NCI-H128 (cell line): ENCODE results near the gene BPIFB2.

Experiments
- DNase-seq: peaks from one replicate; lab custom pipeline; 2025; ENCODE audit not compliant: unreplicated experiment; lab: John Stamatoyannopoulos, UW

Gene BPIFB2

DNA sequence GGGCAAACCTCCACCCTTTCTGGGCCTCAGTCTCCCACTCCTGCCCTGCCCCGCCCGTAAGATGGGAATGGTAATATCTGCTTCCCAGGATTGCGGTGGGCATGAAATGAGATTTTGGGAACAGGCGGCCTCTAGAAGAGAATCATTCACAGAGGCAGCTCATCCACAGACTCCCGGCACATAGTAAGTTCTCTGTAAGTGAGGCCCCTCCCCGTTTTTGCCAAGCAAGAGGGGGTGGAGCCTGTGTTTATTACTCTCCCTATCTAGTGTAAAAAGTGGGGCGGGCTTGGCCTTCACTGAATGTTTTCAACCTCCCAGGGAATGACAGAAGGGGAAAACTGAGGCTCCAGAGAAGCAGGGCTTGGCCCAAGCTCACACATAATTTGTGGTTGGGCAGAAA is 23.3 kb upstream of the BPIFB2 start:
- DNase-seq, result no peak

DNA sequence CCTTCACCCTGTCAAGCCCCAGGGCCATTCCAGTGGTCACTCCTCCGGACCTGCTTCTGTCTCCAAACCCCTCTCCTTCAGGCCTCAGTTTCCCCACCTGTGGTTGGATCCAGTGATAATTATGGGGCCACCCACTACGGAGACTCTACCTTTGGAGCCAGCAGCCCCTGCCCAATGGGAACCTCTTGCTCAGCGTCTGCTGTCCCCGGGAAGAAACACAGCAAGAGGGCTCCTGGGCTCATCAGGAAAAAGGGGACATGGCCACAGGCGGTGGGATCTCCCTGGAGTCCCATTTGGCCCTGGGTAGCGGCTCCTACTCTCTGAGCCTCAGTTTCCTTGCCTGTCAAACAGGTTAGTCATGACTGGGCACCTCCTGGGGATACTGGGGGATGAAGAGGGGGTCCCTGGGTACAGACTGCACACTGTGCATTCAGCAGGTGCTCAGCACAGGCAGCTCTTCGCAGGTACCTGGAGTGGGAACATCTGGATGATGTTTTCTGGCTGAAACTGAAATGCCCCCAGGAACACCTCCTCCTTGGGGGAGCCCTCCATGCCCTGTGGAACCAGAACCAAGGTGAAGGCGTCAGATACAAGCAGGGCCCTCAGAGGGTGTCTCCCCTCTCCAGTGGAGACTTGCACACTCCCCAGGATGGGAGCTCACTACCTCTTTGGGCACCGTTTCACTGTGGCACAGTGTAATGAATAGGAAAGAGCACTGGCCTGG is 22.7 kb upstream of the BPIFB2 start:
- no peak for DNase-seq

DNA sequence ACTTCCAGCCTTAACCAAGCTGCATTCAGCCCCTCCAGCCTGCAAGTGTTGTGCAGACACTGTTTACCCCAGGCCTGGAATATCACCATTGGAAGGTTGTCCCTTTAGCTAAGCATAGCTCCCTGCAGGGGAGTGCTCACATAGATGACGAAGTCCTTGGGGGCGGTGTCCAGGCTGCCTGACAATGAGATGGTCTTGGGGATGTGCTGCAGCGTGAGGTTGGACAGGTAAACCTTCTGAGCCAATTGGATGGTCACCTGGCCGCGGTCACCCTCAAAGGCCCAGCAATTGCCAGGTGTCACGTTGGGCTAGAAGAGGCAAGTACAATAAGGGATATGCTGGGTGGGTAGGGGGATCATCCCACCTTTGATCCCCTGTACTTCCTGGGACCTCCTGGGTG is 21.9 kb upstream of the BPIFB2 start:
- no peak for DNase-seq

DNA sequence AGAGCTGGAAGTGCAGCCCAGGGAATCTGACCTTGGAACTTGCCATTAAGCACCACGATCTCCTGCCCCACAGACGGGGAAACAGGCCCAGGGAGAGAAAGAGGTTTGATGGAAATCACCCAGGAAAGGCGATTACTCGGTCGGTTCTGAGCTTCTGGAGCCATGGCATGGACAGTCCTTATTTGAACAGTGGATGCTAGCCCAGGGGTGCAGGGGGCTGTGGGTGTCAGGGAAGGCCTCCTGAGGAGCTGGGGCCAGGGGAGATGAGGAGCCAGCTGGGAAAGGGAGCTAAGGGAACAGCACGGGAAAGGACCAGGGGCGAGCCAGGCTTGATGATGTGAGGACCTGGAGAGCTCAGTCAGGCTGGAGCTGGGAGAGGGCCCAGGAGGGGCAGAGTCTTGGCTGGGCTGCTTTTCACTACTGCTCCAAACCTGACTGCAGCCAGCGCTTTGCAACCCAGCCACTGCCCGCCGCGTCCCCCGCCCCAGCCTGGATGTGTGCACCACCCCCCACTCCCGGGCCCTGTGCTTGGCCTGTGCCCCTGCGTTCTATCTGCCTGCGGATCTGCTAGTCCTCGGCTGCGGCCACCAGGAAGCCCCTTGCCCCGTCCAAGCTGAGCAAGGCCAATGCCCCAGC is 21.1 kb upstream of the BPIFB2 start:
- no peak for DNase-seq

DNA sequence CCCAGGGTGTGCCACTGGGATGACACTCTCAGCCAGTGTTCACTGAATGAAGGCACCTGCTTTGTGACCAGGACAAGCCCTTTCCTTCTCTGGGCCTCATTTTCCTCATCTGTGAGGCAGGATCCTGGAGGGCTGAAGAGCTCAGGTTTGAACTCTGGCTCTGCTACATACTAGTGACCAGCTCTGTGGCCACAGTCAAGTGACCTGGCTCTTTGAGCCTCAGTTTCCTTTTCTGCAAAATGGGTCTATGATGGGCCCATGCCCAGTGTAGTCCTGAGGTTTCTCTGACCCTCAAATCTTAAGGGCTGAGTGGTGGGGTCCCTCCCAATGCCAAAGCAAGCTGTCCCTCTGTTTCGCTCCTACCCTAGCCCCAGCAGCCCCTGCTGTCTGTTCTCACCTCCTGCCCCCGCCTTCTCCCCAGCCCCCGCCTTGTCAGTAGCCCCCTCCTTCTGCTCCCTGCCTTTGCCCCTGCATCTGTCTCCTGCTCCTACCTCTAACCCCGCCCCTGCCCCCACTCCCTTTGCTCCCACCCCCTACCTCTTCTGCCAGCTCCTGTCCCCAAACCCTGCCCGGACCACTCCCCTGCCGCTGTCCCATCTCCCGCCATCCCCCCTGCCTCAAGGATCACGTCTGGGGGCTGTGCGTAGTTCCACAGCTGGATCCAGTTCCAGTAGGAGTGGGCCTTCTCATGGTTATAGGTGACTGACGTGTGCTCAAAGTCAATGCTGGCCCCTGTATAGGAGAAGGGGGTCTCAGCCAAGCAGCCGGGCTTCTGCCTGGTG is 20.3 kb upstream of the BPIFB2 start:
- DNase-seq, result no peak

DNA sequence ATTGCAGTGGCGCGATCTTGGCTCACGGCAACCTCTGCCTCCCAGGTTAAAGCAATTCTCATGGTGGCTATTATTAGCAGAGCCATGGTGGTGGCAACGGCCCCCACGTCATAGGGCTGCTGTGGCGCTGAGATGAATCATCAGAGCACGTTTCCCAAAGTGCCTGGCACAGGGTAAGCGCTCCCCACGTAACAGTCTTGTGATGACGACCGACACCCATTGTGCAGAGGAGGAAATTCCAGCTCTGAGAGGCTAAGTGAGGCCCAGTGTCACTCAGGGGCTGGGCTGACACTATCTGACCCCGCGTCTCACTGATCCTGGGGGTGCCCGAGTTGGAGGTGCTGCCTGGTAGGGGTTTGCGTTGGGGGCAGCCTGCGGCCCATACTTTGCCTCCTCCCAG is 19.5 kb upstream of the BPIFB2 start:
- DNase-seq, result no peak

DNA sequence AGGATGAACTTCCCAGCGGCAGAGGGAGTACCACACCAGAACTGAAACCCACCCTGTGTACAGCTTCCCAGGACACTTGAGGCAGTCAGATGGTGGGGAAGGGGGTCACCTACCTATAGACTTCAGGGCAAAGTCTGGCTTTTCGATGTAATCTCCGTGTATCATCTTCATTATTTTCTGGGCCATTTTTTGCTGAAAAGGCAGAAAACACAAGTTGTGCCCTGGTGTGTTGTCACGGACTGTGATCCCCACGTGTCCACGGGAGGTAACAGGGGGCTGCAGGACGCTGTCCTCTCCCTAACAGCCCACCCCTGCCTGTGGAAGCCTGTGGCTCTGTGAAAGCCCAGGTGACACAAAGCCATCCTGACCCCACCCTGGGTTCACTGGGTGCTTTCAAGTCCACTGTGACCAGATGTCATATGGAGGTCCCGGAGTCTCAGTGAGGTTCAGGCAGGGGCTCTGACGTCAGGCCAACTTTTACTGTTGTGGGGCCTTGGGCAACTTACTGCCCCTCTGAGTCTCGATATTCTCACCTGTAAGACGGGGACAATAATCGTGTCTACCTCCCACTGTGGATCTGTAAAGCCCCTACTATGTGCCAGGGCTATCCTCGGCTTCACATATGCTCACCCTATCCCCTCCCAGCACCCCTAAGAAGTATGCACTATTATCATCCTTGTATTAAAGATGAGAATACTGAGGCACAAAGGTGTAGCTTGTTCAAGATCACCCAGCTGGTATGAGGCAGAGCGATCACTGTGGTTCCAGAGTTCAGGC is 17.8 kb upstream of the BPIFB2 start:
- DNase-seq, result no peak

DNA sequence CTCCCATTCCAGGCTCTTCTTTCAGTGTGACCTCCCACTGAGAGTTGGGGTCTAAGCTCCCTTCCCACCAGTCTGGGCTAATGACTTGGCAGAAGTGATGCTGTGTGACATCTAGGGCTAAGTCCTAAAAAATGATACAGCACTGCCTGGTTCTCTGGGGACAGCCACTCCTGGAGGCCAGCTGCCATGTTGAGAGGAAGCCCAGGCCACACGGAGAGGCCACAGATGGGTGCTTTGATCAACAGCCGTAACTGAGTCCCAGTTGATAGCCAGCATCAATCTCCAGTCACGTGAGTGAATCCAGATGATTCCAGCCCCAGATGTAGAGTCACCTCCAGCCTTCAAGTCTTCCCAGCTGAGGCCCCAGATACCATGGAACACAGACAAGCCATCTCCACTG is 17.1 kb upstream of the BPIFB2 start:
- no peak for DNase-seq

DNA sequence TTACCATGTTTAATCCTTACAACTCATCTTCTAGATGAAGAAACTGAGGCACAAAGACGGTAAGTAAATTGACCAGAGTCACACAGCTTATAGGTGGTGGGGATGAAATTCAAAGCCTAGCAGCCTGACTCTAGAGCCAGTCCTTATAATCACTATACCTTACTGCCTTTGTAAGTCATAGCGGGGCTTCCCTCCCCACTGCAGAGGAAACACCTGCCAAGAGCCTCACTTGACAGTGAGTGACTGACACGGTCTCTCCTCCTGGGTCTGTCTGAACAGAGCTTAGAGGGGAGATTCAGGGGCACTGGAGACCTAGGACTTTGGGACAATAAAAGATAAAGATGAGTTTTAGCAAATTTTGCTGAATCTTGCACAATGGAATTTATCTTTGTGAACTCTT is 16.1 kb upstream of the BPIFB2 start:
- DNase-seq, result no peak

DNA sequence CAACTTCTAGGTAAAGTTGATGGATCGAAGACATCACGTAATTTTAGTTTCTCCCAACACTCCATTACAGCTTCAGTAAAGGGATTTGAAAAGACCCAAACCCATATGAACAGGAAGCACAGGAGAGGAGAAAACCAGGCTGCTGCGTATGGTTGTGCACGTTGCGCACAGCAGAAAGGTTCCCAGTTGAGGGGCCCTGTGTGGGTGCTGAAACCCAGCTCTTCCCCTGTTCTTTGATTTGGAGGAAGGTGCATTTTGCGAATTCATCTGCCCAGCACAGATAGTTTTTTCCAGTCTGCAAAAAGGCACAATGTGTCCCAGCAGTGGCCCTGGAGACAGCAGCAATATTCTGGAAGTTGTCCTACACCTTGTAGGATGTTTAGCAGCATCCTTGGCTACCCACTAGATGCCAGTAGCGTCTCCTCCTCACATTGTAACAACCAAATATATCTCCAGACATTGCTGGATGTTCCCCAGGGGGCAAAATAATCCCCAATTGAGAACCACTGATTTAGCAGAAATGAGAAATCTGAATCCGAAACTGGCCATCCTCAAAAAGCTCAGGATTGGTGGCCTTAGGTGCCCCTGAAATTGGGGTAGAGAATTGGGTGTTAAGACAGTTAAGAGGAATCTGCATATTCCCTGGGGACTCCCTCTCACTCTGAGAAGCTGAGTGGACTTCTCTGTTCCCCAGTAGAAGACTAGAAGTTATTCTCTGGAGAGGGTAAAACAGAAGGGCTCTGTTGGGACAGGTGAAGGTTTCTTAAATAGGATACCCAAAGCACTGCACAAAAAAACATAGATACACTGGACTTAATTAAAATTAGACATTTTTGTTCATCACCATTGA is 15.5 kb upstream of the BPIFB2 start:
- no peak for DNase-seq

DNA sequence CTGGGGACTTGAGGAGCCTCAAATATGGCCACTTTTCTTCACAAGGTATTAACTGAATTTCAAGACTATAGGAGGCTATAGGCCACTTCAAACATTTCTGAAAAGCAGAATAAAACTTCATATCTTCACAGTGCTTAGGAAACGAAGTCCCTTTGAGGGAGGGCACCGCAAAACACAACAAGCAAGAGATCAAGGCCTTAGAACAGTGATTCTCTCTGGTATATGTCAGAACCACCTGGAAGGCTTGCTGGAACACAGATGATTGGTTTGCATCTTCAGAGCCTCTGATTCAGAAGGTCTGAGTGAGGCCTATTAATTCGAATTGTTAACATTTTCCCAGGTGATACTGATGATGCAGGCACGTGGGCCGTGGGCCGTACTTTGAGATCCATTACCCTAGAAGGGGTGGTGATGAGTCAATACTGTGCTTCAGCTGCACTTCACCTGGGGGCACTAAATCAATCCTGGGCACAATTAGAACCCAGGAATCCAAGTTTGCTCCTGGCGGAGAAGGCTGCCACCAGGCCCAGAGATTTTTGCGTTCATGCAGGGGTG is 13.9 kb upstream of the BPIFB2 start:
- no peak for DNase-seq

DNA sequence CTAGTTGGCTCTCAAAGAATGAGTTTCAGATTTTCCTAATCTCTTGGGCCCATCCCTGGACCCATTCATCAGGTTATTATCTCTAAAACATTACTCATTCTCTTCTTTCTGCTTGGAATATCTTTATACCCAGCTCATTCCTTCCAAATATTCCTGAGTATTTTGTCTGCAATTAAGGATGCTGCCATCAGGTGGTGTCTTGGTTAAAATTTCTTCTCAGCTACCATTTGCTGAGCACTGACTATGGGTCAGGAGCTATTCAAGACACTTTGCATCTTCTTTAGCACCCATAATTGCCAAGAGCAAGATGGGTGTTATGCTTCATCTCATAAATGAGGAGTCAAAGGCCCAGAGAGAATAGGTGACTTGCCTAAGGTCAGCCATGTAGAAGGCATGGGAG is 11.7 kb upstream of the BPIFB2 start:
- DNase-seq, result no peak

DNA sequence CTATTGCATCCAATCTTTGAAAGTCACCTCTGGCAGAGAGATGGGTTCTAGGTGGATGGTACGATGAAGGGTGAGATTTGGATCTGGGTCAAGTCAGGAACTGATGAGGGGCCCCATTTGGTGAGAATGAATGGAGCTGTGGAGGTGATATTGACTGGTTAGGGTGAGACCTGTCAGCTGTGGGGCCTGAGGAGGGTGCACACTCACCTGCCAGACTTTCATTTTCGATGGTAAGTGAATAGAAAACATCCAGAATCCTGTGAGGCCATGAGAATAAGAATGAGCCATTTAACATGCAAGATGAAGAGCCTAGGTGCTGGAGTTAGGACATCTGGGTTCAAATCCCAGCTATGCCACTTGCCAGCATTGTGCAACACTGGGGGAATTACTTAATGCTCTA is 10.1 kb upstream of the BPIFB2 start:
- DNase-seq, result no peak

DNA sequence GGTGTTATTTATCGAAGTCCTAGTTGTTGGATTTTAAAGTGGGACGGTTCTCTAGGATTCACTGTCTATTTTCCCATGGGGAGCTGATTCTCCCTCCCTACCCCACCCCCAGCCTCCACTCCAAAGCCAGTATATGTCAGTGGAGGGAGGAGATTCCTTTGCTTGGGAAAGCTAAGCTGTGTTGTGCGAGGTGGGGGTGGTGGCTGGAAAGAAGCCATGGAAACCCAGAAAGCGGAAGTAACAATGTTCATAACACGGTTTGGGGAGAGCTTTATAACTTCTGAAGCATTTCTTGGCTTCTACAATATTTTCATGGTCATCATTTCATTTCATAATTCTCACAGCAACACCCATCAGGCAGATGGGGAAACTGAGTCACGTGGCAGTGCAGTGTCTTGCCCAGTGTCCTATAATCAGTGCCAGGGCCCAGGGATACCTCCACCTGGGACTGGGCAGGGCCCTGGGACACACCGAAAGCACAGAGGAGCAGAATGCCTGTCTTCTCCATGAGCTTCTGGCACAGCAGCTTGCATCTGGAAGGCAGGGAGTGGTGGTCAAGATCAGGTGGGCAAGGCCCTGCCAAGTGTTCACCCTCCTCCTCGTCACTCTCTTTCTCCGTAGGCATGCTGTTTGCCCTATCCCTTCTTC is 7.8 kb upstream of the BPIFB2 start:
- no peak for DNase-seq

DNA sequence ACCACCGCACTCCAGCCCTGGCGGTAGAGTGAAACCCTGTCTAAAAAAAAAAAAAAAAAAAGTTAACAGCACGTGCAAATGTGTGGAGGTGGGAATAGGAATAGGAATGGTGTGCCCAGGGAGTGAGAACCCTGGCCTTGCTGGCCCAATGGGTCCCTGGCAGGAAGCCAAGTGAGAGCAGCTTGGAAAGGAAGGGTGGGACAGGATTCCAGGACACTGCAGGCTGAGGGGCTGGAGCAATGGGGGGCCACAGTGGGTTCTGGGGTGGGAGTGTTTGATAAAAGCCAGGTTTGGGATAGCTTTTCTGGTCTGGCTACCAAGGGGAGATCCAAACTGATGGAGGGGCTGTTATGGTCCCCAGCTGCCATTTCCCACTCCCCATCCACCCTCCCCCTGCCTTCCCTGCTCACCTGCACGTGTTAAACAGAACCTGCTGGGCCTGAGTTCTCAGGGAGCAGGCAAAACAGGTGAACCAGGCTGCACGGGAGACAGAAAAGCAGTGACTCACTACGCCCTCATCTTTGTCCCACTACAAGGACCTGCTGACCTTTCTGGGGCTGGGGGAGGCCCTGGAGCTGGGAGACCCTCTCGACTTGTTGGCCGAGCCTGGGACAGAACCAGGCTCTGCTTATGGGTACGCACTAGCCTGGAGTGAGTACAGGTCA is 6.6 kb upstream of the BPIFB2 start:
- DNase-seq, result no peak

DNA sequence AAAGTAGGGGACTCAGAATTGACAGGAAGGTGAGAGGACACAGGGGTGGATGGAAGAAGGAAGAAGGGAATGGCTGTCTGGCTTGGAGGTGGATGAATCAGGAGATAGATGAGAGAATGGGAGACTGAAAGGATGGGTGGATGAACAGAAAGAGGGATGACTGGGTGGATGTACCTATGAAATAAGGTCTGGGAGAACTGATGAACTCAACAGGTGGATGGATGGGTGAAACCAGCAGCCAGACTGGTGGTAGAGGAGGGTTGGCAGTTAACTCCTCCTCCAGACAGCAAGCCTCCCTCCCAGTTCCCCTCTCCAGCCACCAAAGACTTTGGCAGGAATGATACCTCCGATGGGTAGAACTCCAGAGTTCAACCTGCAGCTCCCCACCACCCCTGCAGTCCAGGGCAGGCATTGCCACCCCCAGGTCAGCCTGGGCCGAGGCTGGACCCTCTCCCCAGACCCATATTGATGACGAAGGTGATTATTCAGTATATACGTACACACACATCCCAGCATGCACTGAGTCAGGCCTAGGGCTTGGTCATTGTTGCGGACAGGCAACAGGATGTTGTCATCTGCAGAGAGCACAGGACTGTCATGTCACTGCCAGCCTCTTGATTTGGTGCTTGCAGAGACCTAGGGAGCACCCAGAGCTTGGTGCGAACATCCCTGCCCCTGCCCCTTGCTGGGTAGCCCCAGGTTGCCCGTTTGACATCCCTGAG is 5.3 kb upstream of the BPIFB2 start:
- no peak for DNase-seq

DNA sequence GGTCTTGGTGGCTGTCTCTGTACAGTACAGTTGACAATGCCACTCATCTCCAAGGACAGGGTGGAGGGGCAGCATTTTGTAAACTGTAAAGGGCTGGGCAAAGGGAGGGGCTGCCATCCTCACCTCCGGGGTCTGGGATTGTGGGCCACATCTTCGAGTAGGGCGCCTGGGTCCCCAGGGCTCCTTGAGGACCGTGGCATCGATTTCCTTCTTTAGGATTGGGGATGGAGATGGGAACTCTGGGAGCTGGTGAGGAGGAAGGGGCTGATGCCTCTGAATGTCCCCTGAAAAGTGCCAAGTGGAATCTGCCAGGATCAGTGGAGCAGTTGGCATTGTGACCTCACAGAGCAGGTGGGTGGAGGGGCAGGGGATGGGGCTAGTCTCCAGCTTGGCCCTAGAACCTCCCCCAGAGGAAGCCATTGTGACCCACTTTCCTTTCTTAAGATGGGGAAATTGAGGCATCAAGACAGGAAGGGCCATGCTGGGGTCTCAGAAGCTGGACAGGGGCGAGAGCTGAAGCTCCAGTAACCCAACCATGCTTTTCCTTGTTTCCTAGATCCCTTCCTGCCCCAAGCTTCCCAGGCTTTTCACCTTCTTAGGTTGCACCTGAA is 3.3 kb upstream of the BPIFB2 start, which contains the start of gene SUN5:
Gene SUN5 (minus strand): TSS at position 293 of the 611 bp plus-strand sequence. CDS start 93 bp downstream, at position 200.
- no peak for DNase-seq

DNA sequence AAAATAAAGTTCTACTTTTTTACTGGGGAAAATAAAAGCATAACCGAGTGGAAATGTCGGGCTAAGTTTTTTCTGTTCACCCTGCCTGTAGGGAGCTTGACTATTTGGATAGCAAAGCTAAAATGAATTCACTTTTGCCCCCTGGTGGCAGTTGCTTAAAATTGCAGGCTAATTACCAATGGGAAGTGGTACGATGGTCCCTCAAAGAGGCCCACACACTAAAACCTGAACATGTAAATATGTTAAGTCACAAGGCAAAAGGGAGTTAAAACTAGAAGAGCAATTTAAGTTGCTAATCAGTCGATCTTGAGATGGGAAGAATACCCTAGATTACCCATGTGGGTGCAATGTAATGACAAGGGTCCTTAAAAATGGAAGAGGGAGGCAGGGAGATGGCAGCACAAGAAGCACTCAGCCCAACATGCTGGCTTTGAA is 2.4 kb upstream of the BPIFB2 start:
- no peak for DNase-seq
